ENCODE data around the gene CXCL17. TPM values are rescaled to one million over a fixed set of nuclear protein-coding genes. Genes with fewer than 3 reads are reported as not detected.
A peak's percentile ranks its signal among the peaks of the same experiment; 100 is the strongest.

Gene CXCL17
- total RNA-seq, 1 donor from 2014 or later = 0.48 TPM

GRCh38 chr19:42440357-42441048 is 2.2 kb downstream of the CXCL17 start:
- peak; percentile 88 for TF ChIP-seq CTCF (IDR thresholded peaks at IDR 0.05; ENCODE audit: unreplicated experiment)

GRCh38 chr19:42436006-42436405 is 6.7 kb downstream of the CXCL17 start:
- TF ChIP-seq CTCF (IDR thresholded peaks at IDR 0.05; ENCODE audit: unreplicated experiment) = no peak
- no peak overlapping the region for H3K4me3 Mint-ChIP-seq (ENCODE audit: low read depth)
- H3K4me1 Mint-ChIP-seq (ENCODE audit: low read depth) = peaks cover 25% of the 10 kb centered on the region
- no peaks in the 10 kb centered on the region for H3K36me3 Mint-ChIP-seq (ENCODE audit: insufficient read depth)
- H3K27me3 Mint-ChIP-seq = no peaks in the 10 kb centered on the region
- no peak for DNase-seq (ENCODE audit: low spot score, unreplicated experiment)
- H3K27ac Mint-ChIP-seq = no peak overlapping the region
- H3K9me3 Mint-ChIP-seq (ENCODE audit: low read depth) = no peaks in the 10 kb centered on the region

More at GRCh38 chr19:42440357-42441048, 2.2 kb downstream of the CXCL17 start:
- no peaks in the 10 kb centered on the region for H3K9me3 Mint-ChIP-seq (ENCODE audit: low read depth)
- peak; percentile 49 for DNase-seq (ENCODE audit: low spot score, unreplicated experiment)
- no peaks in the 10 kb centered on the region for H3K27me3 Mint-ChIP-seq
- H3K4me3 Mint-ChIP-seq (ENCODE audit: low read depth) = peak overlapping the region; percentile 14
- H3K36me3 Mint-ChIP-seq (ENCODE audit: insufficient read depth) = no peaks in the 10 kb centered on the region
- peaks cover 54% of the 10 kb centered on the region for H3K4me1 Mint-ChIP-seq (ENCODE audit: low read depth)
- peak overlapping the region; percentile 70 for H3K27ac Mint-ChIP-seq

- DNase-seq (ENCODE audit: low spot score, unreplicated experiment) = no peak
- Mint-ChIP-seq H3K4me3 (ENCODE audit: low read depth) (no peak overlapping the region), H3K27me3 (no peaks in the 10 kb centered on the region), H3K4me1 (ENCODE audit: low read depth) (peaks cover 19% of the 10 kb centered on the region), H3K9me3 (ENCODE audit: low read depth) (no peaks in the 10 kb centered on the region), H3K36me3 (ENCODE audit: insufficient read depth) (no peaks in the 10 kb centered on the region), H3K27ac (no peak overlapping the region)
- TF ChIP-seq CTCF (IDR thresholded peaks at IDR 0.05; ENCODE audit: unreplicated experiment) = no peak
Measured at GRCh38 chr19:42435316-42435715, 7.4 kb downstream of the CXCL17 start.

- Mint-ChIP-seq H3K4me3 (ENCODE audit: low read depth) (no peak overlapping the region), H3K27ac (peak overlapping the region; percentile 38), H3K36me3 (ENCODE audit: insufficient read depth) (no peaks in the 10 kb centered on the region), H3K4me1 (ENCODE audit: low read depth) (peaks cover 18% of the 10 kb centered on the region), H3K9me3 (ENCODE audit: low read depth) (no peaks in the 10 kb centered on the region), H3K27me3 (no peaks in the 10 kb centered on the region)
- peak; percentile 52 for DNase-seq (ENCODE audit: low spot score, unreplicated experiment)
- TF ChIP-seq CTCF (IDR thresholded peaks at IDR 0.05; ENCODE audit: unreplicated experiment) = peak; percentile 78
Measured at GRCh38 chr19:42433503-42434260, 9.1 kb downstream of the CXCL17 start.

GRCh38 chr19:42431486-42431885 is 11.3 kb downstream of the CXCL17 start:
- TF ChIP-seq CTCF (IDR thresholded peaks at IDR 0.05; ENCODE audit: unreplicated experiment) = no peak
- peaks cover 14% of the 10 kb centered on the region for H3K4me1 Mint-ChIP-seq (ENCODE audit: low read depth)
- H3K9me3 Mint-ChIP-seq (ENCODE audit: low read depth) = no peaks in the 10 kb centered on the region
- H3K4me3 Mint-ChIP-seq (ENCODE audit: low read depth) = no peak overlapping the region
- no peak for DNase-seq (ENCODE audit: low spot score, unreplicated experiment)
- peaks cover 8% of the 10 kb centered on the region for H3K27me3 Mint-ChIP-seq
- no peak overlapping the region for H3K27ac Mint-ChIP-seq
- no peaks in the 10 kb centered on the region for H3K36me3 Mint-ChIP-seq (ENCODE audit: insufficient read depth)

Data from progenitor cell of endocrine pancreas (in vitro differentiated cells).